Hepatocyte (in vitro differentiated cells): ENCODE data around the gene EPN1. TPM values are rescaled to one million over a fixed set of nuclear protein-coding genes. Genes with fewer than 3 reads are reported as not detected.

Experiments
- DNase-seq: peaks from one replicate; pipeline ENCODE4 v3.0.0-alpha.2; 2016; ENCODE audit warnings: low spot score
- H2AFZ ChIP-seq: fragments of 200-600 bp; sonication (generic); 2 replicates; pipeline ENCODE4 v1.6.0; 2016; ENCODE audit warnings: antibody characterized with exemption, mild to moderate bottlenecking
- H3K27ac ChIP-seq: fragments of 200-600 bp; sonication (generic); 2 replicates; pipeline ENCODE4 v1.5.1; 2016; ENCODE audit warnings: mild to moderate bottlenecking
- H3K27me3 ChIP-seq: fragments of 200-600 bp; sonication (generic); 2 replicates; pipeline ENCODE4 v1.6.1; 2016
- H3K36me3 ChIP-seq: fragments of 200-600 bp; sonication (generic); replicated peaks from 2 replicates; pipeline ENCODE4 v1.5.1; 2016; ENCODE audit warnings: low read depth; ENCODE audit not compliant: insufficient read depth
- H3K4me1 ChIP-seq: fragments of 200-600 bp; sonication (generic); 2 replicates; pipeline ENCODE4 v1.5.1; 2016; ENCODE audit warnings: mild to moderate bottlenecking, moderate library complexity; ENCODE audit not compliant: insufficient read depth
- H3K4me2 ChIP-seq: fragments of 200-600 bp; sonication (generic); 2 replicates; pipeline ENCODE4 v1.6.0; 2016
- H3K4me3 ChIP-seq: fragments of 200-600 bp; sonication (generic); 2 replicates; pipeline ENCODE4 v1.5.1; 2016; ENCODE audit warnings: mild to moderate bottlenecking
- H3K79me2 ChIP-seq: fragments of 200-600 bp; sonication (generic); 2 replicates; pipeline ENCODE4 v1.6.0; 2017; ENCODE audit warnings: mild to moderate bottlenecking
- H3K9me2 ChIP-seq: fragments of 200-600 bp; sonication (generic); replicated peaks from 2 replicates; pipeline ENCODE4 v1.6.0; 2017; ENCODE audit warnings: mild to moderate bottlenecking; ENCODE audit not compliant: insufficient read depth
- H3K9me3 ChIP-seq: fragments of 200-600 bp; sonication (generic); 2 replicates; pipeline ENCODE4 v1.5.1; 2016; ENCODE audit warnings: low read depth, mild to moderate bottlenecking
- H4K20me1 ChIP-seq: fragments of 200-600 bp; sonication (generic); 2 replicates; pipeline ENCODE4 v1.6.0; 2016; ENCODE audit warnings: mild to moderate bottlenecking; ENCODE audit not compliant: insufficient read depth, poor library complexity, severe bottlenecking
- EZH2 ChIP-seq: fragments of 200-600 bp; sonication (generic); IDR thresholded peaks from 2 replicates; pipeline ENCODE4 v1.6.1; 2016; ENCODE audit warnings: antibody characterized with exemption, mild to moderate bottlenecking, borderline replicate concordance
- EZH2phosphoT487 ChIP-seq: fragments of 200-600 bp; sonication (generic); IDR thresholded peaks from one replicate; pipeline ENCODE4 v1.6.1; 2018; ENCODE audit warnings: antibody characterized with exemption, mild to moderate bottlenecking, low read depth, moderate library complexity; ENCODE audit not compliant: unreplicated experiment, severe bottlenecking
- WGBS: methylation state at CpG from one replicate; pipeline ENCODE4 v1.1.6; 2016; ENCODE audit warnings: low lambda C conversion rate; ENCODE audit errors: missing lambda C conversion rate; 5-methylcytosine and 5-hydroxymethylcytosine counted together
- polyA plus RNA-seq: library from polyadenylated mRNA; unstranded; fragments of >200 nt; fragmentation: Nextera tagmentation; extraction: Ambion mirVana; gene quantifications from 2 replicates; pipeline ENCODE4 v1.2.1, GENCODE V29; 2016
- total RNA-seq: library from RNA; depleted of rRNA; stranded (reverse); fragments of >200 nt; gene quantifications from 2 replicates; pipeline ENCODE4 v1.2.3, GENCODE V29; 2014
- TF ChIP-seq, protein P1 (sequence below): fragments of 200-600 bp; sonication (generic); IDR thresholded peaks from 2 replicates; pipeline ENCODE4 v1.5.1; 2016; ENCODE audit warnings: antibody characterized with exemption, mild to moderate bottlenecking; ENCODE audit not compliant: poor library complexity

EPN1 gene
- total and polyA plus RNA-seq, 2 experiments from 2014 or later, result 74.8 to 165 TPM

DNA sequence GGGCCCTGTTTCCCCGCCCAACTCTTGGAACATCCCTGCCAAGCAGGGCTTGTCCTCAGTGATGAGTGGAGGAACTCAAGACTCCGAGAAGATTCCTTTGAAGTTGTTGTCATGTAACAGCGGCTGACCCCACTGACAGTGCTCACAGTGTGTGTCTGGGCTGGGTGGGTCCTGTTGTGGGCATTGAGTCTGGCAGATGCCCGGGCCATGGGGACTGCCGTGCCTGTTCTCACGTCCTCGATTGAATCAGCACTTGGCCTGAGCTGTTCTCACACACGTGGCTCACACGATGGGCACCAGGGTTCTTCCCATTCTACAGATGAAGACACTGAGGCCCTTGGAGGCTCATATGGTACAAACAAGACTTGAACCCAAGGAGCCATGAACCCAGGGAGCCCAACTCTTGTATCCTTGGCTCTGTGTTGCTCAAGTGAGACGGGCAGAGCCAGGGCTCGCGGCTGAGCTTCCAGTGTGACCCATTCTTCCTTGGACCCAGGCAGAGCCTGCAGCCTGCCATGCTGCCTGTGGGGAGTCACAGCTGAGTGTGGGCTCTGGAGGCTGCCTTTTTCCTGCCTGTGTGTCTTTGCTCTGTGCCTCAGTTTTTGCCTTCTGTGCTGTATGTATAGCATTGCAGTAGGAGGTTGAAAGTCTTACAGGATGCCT, 8.6 kb upstream of the EPN1 start:
- peaks cover 15% of the 10 kb centered on the region for H3K4me1 ChIP-seq

DNA sequence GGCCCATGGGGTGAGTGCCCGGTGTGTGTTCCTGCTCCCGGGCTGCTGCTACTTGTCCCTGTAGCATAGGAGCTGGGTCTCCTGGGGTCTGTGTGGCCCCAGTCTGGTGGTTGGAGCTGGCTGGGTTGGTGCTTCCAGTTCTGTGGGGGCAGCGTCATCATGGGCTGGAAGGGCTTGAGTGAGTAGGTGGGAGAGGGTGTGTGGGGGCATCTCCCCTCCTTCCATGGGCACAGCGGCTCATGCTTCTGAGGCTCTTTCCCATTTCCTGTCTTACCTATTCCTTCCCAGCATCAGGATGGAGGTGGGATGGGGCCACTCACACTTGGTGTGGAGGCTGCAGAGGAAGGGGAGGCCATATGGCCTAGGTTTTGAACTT, 8.0 kb upstream of the EPN1 start:
- peak overlapping the region; percentile 21 for H3K4me2 ChIP-seq

More for the DNA sequence above, 8.6 kb upstream of the EPN1 start:
- Histone ChIP-seq H3K79me2 (peaks cover 86% of the 10 kb centered on the region), H3K27me3 (no peaks in the 10 kb centered on the region), H3K4me3 (no peak overlapping the region), H3K4me2 (no peak overlapping the region), H3K36me3 (peaks cover 5% of the 10 kb centered on the region), H3K9me3 (no peaks in the 10 kb centered on the region), H3K27ac (peak overlapping the region; percentile 65), H2AFZ (no peak overlapping the region), H3K9me2 (no peaks in the 10 kb centered on the region), H4K20me1 (peaks cover 78% of the 10 kb centered on the region)
- no peak for DNase-seq
- TF ChIP-seq, protein P1, sequence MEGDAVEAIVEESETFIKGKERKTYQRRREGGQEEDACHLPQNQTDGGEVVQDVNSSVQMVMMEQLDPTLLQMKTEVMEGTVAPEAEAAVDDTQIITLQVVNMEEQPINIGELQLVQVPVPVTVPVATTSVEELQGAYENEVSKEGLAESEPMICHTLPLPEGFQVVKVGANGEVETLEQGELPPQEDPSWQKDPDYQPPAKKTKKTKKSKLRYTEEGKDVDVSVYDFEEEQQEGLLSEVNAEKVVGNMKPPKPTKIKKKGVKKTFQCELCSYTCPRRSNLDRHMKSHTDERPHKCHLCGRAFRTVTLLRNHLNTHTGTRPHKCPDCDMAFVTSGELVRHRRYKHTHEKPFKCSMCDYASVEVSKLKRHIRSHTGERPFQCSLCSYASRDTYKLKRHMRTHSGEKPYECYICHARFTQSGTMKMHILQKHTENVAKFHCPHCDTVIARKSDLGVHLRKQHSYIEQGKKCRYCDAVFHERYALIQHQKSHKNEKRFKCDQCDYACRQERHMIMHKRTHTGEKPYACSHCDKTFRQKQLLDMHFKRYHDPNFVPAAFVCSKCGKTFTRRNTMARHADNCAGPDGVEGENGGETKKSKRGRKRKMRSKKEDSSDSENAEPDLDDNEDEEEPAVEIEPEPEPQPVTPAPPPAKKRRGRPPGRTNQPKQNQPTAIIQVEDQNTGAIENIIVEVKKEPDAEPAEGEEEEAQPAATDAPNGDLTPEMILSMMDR, result no peak
- TF ChIP-seq EZH2phosphoT487 (no peak), EZH2 (no peak)
- 94% methylated on average over 12 of the region's 12 CpGs for WGBS

DNA sequence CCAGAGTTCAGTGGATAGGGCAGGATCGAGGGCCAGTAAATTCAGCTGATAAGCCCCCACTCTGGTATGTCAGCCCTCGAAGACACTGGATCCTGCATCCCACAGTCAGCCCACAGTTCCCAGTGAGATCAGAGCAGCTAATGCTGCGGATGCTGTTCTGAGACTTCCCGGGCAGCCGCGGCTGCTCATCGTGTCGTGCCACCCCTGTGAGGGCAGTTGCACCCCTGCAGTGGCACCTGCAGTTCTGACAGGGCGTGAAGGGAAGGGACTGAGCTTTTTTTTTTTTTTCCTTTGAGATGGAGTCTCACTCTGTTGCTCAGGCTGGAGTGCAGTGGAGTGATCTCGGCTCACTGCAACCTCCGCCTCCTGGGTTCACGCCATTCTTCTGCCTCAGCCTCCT, 7.5 kb upstream of the EPN1 start:
- H3K4me3 ChIP-seq, result no peak overlapping the region
- H4K20me1 ChIP-seq, result peaks cover 80% of the 10 kb centered on the region
- H3K4me1 ChIP-seq, result peaks cover 15% of the 10 kb centered on the region
- no peak for TF ChIP-seq EZH2
- no peak for TF ChIP-seq EZH2phosphoT487
- TF ChIP-seq, protein P1, result no peak
- no peaks in the 10 kb centered on the region for H3K27me3 ChIP-seq
- H3K9me2 ChIP-seq, result no peaks in the 10 kb centered on the region
- H3K27ac ChIP-seq, result peak overlapping the region; percentile 65
- peak overlapping the region; percentile 21 for H3K4me2 ChIP-seq
- peaks cover 86% of the 10 kb centered on the region for H3K79me2 ChIP-seq
- WGBS, result 84% methylated on average over 12 of the region's 12 CpGs
- no peak overlapping the region for H2AFZ ChIP-seq
- H3K36me3 ChIP-seq, result peaks cover 4% of the 10 kb centered on the region
- no peaks in the 10 kb centered on the region for H3K9me3 ChIP-seq
- no peak for DNase-seq

More for the DNA sequence above, 8.0 kb upstream of the EPN1 start:
- WGBS, result 98% methylated on average over 4 of the region's 4 CpGs
- DNase-seq, result no peak
- Histone ChIP-seq H3K9me3 (no peaks in the 10 kb centered on the region), H3K27me3 (no peaks in the 10 kb centered on the region), H3K36me3 (peaks cover 5% of the 10 kb centered on the region), H3K27ac (peak overlapping the region; percentile 65), H4K20me1 (peaks cover 78% of the 10 kb centered on the region), H2AFZ (no peak overlapping the region), H3K4me1 (peaks cover 15% of the 10 kb centered on the region), H3K4me3 (no peak overlapping the region), H3K9me2 (no peaks in the 10 kb centered on the region), H3K79me2 (peaks cover 86% of the 10 kb centered on the region)
- TF ChIP-seq, protein P1, result no peak
- TF ChIP-seq EZH2phosphoT487 (no peak), EZH2 (no peak)
